Endodermal cell (in vitro differentiated cells): Measurements from ENCODE around the gene C22orf23. TPM values are rescaled to one million over a fixed set of nuclear protein-coding genes. Genes with fewer than 3 reads are reported as not detected.
A peak's percentile ranks its signal among the peaks of the same experiment; 100 is the strongest.

Source experiments
- DNase-seq: peaks from one replicate; pipeline ENCODE4 v3.0.0-alpha.2; 2017
- H3K27ac ChIP-seq: 2 replicates; pipeline ENCODE4 v1.5.1; 2013; ENCODE audit warnings: mild to moderate bottlenecking, low read depth, low read length, moderate library complexity
- H3K27me3 ChIP-seq: 2 replicates; pipeline ENCODE4 v1.6.1; 2013; ENCODE audit warnings: mild to moderate bottlenecking, low read length, moderate library complexity; ENCODE audit not compliant: insufficient read depth, control insufficient read depth, poor library complexity, severe bottlenecking
- H3K36me3 ChIP-seq: 2 replicates; pipeline ENCODE4 v1.7.0; 2013; ENCODE audit warnings: mild to moderate bottlenecking, low read length, moderate library complexity; ENCODE audit not compliant: control insufficient read depth, insufficient read depth
- H3K4me1 ChIP-seq: one replicate; pipeline ENCODE4 v1.7.0; 2013; ENCODE audit warnings: low read length; ENCODE audit not compliant: control insufficient read depth, insufficient read depth
- H3K4me3 ChIP-seq: 2 replicates; pipeline ENCODE4 v1.5.1; 2013; ENCODE audit warnings: mild to moderate bottlenecking, low read length, moderate library complexity
- H3K9ac ChIP-seq: 2 replicates; pipeline ENCODE4 v1.6.1; 2013; ENCODE audit warnings: mild to moderate bottlenecking, low read length, moderate library complexity; ENCODE audit not compliant: poor library complexity, severe bottlenecking; ENCODE audit errors: extremely low read depth
- H3K9me3 ChIP-seq: 2 replicates; pipeline ENCODE4 v1.6.1; 2013; ENCODE audit warnings: mild to moderate bottlenecking, low read length, moderate library complexity; ENCODE audit not compliant: control insufficient read depth
- H3K27ac Mint-ChIP-seq: 2 replicates; pipeline ENCODE4 v1.8.0; 2020; ENCODE audit warnings: mixed read lengths
- H3K27me3 Mint-ChIP-seq: 2 replicates; pipeline ENCODE4 v1.8.0; 2021; ENCODE audit warnings: mild to moderate bottlenecking, mixed read lengths; ENCODE audit not compliant: insufficient read depth
- H3K36me3 Mint-ChIP-seq: 2 replicates; pipeline ENCODE4 v1.8.0; 2020; ENCODE audit warnings: low read depth, mixed read lengths
- H3K4me1 Mint-ChIP-seq: 2 replicates; pipeline ENCODE4 v1.8.0; 2020; ENCODE audit warnings: mixed read lengths
- H3K4me3 Mint-ChIP-seq: 2 replicates; pipeline ENCODE4 v1.8.0; 2020; ENCODE audit warnings: mild to moderate bottlenecking, moderate library complexity, mixed read lengths
- H3K9me3 Mint-ChIP-seq: 2 replicates; pipeline ENCODE4 v1.8.0; 2020; ENCODE audit warnings: mild to moderate bottlenecking, mixed read lengths
- CTCF ChIP-seq: fragments of 200-600 bp; sonication (generic); conservative IDR thresholded peaks from 2 replicates; pipeline ENCODE4 v1.5.0; 2021; ENCODE audit warnings: antibody characterized with exemption, mild to moderate bottlenecking
- WGBS, 2 experiments: methylation state at CpG; one replicate each; pipeline versions ENCODE4 v1.1.5 to v1.1.7; 2013; ENCODE audit warnings: missing lambda C conversion rate in 2 of 2, mixed read lengths in 1 of 2; ENCODE audit not compliant: insufficient coverage in 1 of 2, insufficient read length in 1 of 2; 5-methylcytosine and 5-hydroxymethylcytosine counted together
- total RNA-seq, 2 donors: library from RNA; stranded (reverse); fragmentation: NEBNext Ultra II Directional in 1 of 2; extraction: Animal tissue kit (Norgen Biotek cat#: 25700) in 1 of 2; gene quantifications; 2 replicates in 1 of 2; 3 replicates in 1 of 2; pipeline ENCODE4 v1.2.1, GENCODE V29; 2021

The C22orf23 gene
- total RNA-seq, 2 donors from 2014 or later = 0.29 to 0.44 TPM

GRCh38 chr22:37925330-37925729, 28.1 kb downstream of the C22orf23 start:
- peaks cover 14% of the 10 kb centered on the region for H3K36me3 ChIP-seq
- H3K4me3 ChIP-seq = no peak overlapping the region
- no peak overlapping the region for H3K9ac ChIP-seq
- peaks cover 19% of the 10 kb centered on the region for H3K27me3 ChIP-seq
- Mint-ChIP-seq H3K4me3 (no peak overlapping the region), H3K9me3 (no peaks in the 10 kb centered on the region), H3K27ac (no peak overlapping the region), H3K36me3 (peaks cover 32% of the 10 kb centered on the region), H3K4me1 (no peaks in the 10 kb centered on the region), H3K27me3 (peaks cover 13% of the 10 kb centered on the region)
- H3K9me3 ChIP-seq = no peaks in the 10 kb centered on the region
- DNase-seq = no peak
- TF ChIP-seq CTCF = no peak
- no peaks in the 10 kb centered on the region for H3K4me1 ChIP-seq
- 63 to 77% methylated on average over 1 to 2 of the region's 3 CpGs for WGBS, 2 experiments
- H3K27ac ChIP-seq = no peak overlapping the region

- H3K27me3 ChIP-seq = peaks cover 11% of the 10 kb centered on the region
- no peak for DNase-seq
- no peaks in the 10 kb centered on the region for H3K9me3 Mint-ChIP-seq
- H3K4me1 Mint-ChIP-seq = no peaks in the 10 kb centered on the region
- no peak overlapping the region for H3K4me3 Mint-ChIP-seq
- H3K9me3 ChIP-seq = no peaks in the 10 kb centered on the region
- WGBS, 2 experiments = 93 to 94% methylated on average over 7 to 18 of the region's 18 CpGs
- H3K27me3 Mint-ChIP-seq = peaks cover 12% of the 10 kb centered on the region
- no peak overlapping the region for H3K27ac ChIP-seq
- no peak for TF ChIP-seq CTCF
- no peaks in the 10 kb centered on the region for H3K4me1 ChIP-seq
- H3K4me3 ChIP-seq = no peak overlapping the region
- H3K36me3 ChIP-seq = peaks cover 17% of the 10 kb centered on the region
- H3K27ac Mint-ChIP-seq = no peak overlapping the region
- no peak overlapping the region for H3K9ac ChIP-seq
- H3K36me3 Mint-ChIP-seq = peaks cover 37% of the 10 kb centered on the region
These were observed 28.9 kb downstream of the C22orf23 start for GRCh38 chr22:37924386-37925065.

- H3K4me1 ChIP-seq = no peaks in the 10 kb centered on the region
- peak overlapping the region; percentile 30 for H3K27ac Mint-ChIP-seq
- H3K9ac ChIP-seq = no peak overlapping the region
- H3K4me3 ChIP-seq = no peak overlapping the region
- H3K4me3 Mint-ChIP-seq = no peak overlapping the region
- peaks cover 17% of the 10 kb centered on the region for H3K36me3 ChIP-seq
- DNase-seq = no peak
- no peak overlapping the region for H3K27ac ChIP-seq
- H3K36me3 Mint-ChIP-seq = peaks cover 31% of the 10 kb centered on the region
- H3K9me3 Mint-ChIP-seq = no peaks in the 10 kb centered on the region
- peaks cover 7% of the 10 kb centered on the region for H3K27me3 Mint-ChIP-seq
- TF ChIP-seq CTCF = no peak
- no peaks in the 10 kb centered on the region for H3K9me3 ChIP-seq
- peaks cover 5% of the 10 kb centered on the region for H3K27me3 ChIP-seq
- 88 to 100% methylated on average over 4 of the region's 4 CpGs for WGBS, 2 experiments
- no peaks in the 10 kb centered on the region for H3K4me1 Mint-ChIP-seq
These were observed 29.5 kb downstream of the C22orf23 start for GRCh38 chr22:37923927-37924326.
